HepG2 (cell line): ENCODE measurements around the gene NOC3L. TPM values are rescaled to one million over a fixed set of nuclear protein-coding genes. Genes with fewer than 3 reads are reported as not detected.

Experiments used
- ATAC-seq: fragments of 200-7000 bp; cut with Tn5 transposase; 3 replicates; pipeline ENCODE4 v1.9.1; 2020; ENCODE audit warnings: mild to moderate bottlenecking, moderate library complexity
- BruUV-seq: library from RNA; stranded (reverse); fragments of 400-500 nt; replicated peaks from 2 replicates; lab custom pipeline; 2021; lab: Mats Ljungman, UMichigan
- CTCF ChIA-PET: fragments of 300-600 bp; formaldehyde crosslinking; extraction: SDS; loops from one replicate; lab custom pipeline; 2021; ENCODE audit warnings: low total read pairs, inconsistent platforms, low intra/inter-chr PET ratio; lab: Yijun Ruan, JAX
- POLR2A ChIA-PET: fragments of 350-600 bp; sonication (Branson Sonifier 250); formaldehyde crosslinking; loops from one replicate; lab custom pipeline; 2020; ENCODE audit warnings: antibody characterized with exemption, inconsistent platforms; lab: Yijun Ruan, JAX
- DNase-seq: peaks from one replicate; pipeline ENCODE4 v3.0.0-alpha.2; 2015; ENCODE audit warnings: low spot score
- FAIRE-seq: peaks from 3 replicates; lab custom pipeline; 2011; peaks lifted over from hg19 to GRCh38; lab: Jason Lieb, UNC
- H2AFZ ChIP-seq: one replicate; pipeline ENCODE4 v1.6.1; 2011; ENCODE audit warnings: low read length, inconsistent platforms
- H3K27ac ChIP-seq: fragments of 300-600 bp; 3 replicates; pipeline ENCODE4 v1.8.0; 2011; ENCODE audit warnings: mixed run types, mild to moderate bottlenecking, mixed read lengths, low read length, inconsistent platforms; ENCODE audit not compliant: insufficient read depth; ENCODE audit errors: extremely low read length
- H3K27me3 ChIP-seq, 2 experiments: fragments of 200-600 bp in 1 of 2; 2 replicates in 1 of 2; 3 replicates in 1 of 2; pipeline versions ENCODE4 v1.6.0 to v1.8.0; 2011; ENCODE audit warnings: low read length in 2 of 2, mild to moderate bottlenecking in 2 of 2, moderate library complexity in 2 of 2, inconsistent platforms in 1 of 2; ENCODE audit not compliant: insufficient read depth in 2 of 2, control insufficient read depth in 1 of 2
- H3K36me3 ChIP-seq, 2 experiments: fragments of 200-600 bp in 1 of 2; replicated peaks in 1 of 2; 2 replicates in 1 of 2; 3 replicates in 1 of 2; pipeline versions ENCODE4 v1.5.1 to v1.8.0; 2011; ENCODE audit warnings: low read length in 2 of 2, inconsistent platforms in 1 of 2; ENCODE audit not compliant: insufficient read depth in 2 of 2, control insufficient read depth in 1 of 2
- H3K4me1 ChIP-seq: 2 replicates; pipeline ENCODE4 v1.5.1; 2012; ENCODE audit warnings: low read length, inconsistent platforms; ENCODE audit not compliant: insufficient read depth
- H3K4me2 ChIP-seq: 2 replicates; pipeline ENCODE4 v1.6.0; 2011; ENCODE audit warnings: low read depth, low read length, inconsistent platforms
- H3K4me3 ChIP-seq, 3 experiments: fragments of 200-600 bp in 1 of 3; sonication (generic), shearing (Covaris generic) in 1 of 3; replicated peaks in 1 of 3; 2 replicates each; pipeline ENCODE4 v1.5.1; 2011 to 2016; ENCODE audit warnings: low read length in 3 of 3, inconsistent platforms in 2 of 3, low read depth in 2 of 3, mild to moderate bottlenecking in 2 of 3, control low read depth in 1 of 3, mixed read lengths in 1 of 3; ENCODE audit not compliant: insufficient read depth in 1 of 3
- H3K79me2 ChIP-seq: one replicate; pipeline ENCODE4 v1.6.1; 2011; ENCODE audit warnings: low read length, inconsistent platforms; ENCODE audit not compliant: insufficient read depth
- H3K9ac ChIP-seq: 2 replicates; pipeline ENCODE4 v1.6.0; 2011; ENCODE audit warnings: mild to moderate bottlenecking, low read depth, low read length, inconsistent platforms; ENCODE audit not compliant: insufficient read depth
- H3K9me3 ChIP-seq: 2 replicates; pipeline ENCODE4 v1.5.1; 2012; ENCODE audit warnings: mild to moderate bottlenecking, low read length
- H4K20me1 ChIP-seq: 2 replicates; pipeline ENCODE4 v1.6.0; 2011; ENCODE audit warnings: inconsistent platforms, mild to moderate bottlenecking, low read length, moderate library complexity; ENCODE audit not compliant: insufficient read depth
- CBFB ChIP-seq: sonication (generic); formaldehyde crosslinking; IDR thresholded peaks from 2 replicates; pipeline ENCODE4 v1.4.0; 2020; ENCODE audit warnings: missing genetic modification reagents
- CCDC6 ChIP-seq: sonication (generic); formaldehyde crosslinking; IDR thresholded peaks from 2 replicates; pipeline ENCODE4 v1.8.1; 2022; ENCODE audit warnings: mild to moderate bottlenecking, missing genetic modification reagents, moderate library complexity
- FOXM1 ChIP-seq: sonication (generic); formaldehyde crosslinking; IDR thresholded peaks from 2 replicates; pipeline ENCODE4 v1.5.0; 2020; ENCODE audit warnings: missing genetic modification reagents
- HDAC6 ChIP-seq: fragments of 200-600 bp; sonication (generic); IDR thresholded peaks from 2 replicates; pipeline ENCODE4 v1.7.0; 2017; ENCODE audit warnings: mild to moderate bottlenecking, antibody characterized with exemption, low read length, low read depth
- KDM5B ChIP-seq: sonication (generic); formaldehyde crosslinking; IDR thresholded peaks from 2 replicates; pipeline ENCODE4 v1.4.0; 2020; ENCODE audit warnings: missing genetic modification reagents, mild to moderate bottlenecking, borderline replicate concordance
- MZF1 ChIP-seq: sonication (generic); formaldehyde crosslinking; IDR thresholded peaks from 2 replicates; pipeline ENCODE4 v1.8.1; 2023; ENCODE audit warnings: mild to moderate bottlenecking, missing genetic modification reagents, borderline replicate concordance
- NR3C1 ChIP-seq: sonication (generic); formaldehyde crosslinking; IDR thresholded peaks from 2 replicates; pipeline ENCODE4 v1.4.0; 2020; ENCODE audit warnings: missing genetic modification reagents
- PHF8 ChIP-seq: sonication (generic); formaldehyde crosslinking; IDR thresholded peaks from 2 replicates; pipeline ENCODE4 v1.5.0; 2020; ENCODE audit warnings: missing genetic modification reagents
- THAP9 ChIP-seq: sonication (generic); formaldehyde crosslinking; IDR thresholded peaks from 2 replicates; pipeline ENCODE4; 2020; ENCODE audit warnings: missing genetic modification reagents, mild to moderate bottlenecking, borderline replicate concordance
- ZNF230 ChIP-seq: sonication (generic); formaldehyde crosslinking; IDR thresholded peaks from 2 replicates; pipeline ENCODE4 v1.4.0; 2020; ENCODE audit warnings: mild to moderate bottlenecking, missing genetic modification reagents
- ZNF557 ChIP-seq: sonication (generic); formaldehyde crosslinking; IDR thresholded peaks from 2 replicates; pipeline ENCODE4 v1.4.0; 2020; ENCODE audit warnings: missing genetic modification reagents
- ZNF766 ChIP-seq: sonication (generic); formaldehyde crosslinking; IDR thresholded peaks from 2 replicates; pipeline ENCODE4 v1.5.0; 2020; ENCODE audit warnings: missing genetic modification reagents, borderline replicate concordance
- ZNF775 ChIP-seq: sonication (generic); formaldehyde crosslinking; IDR thresholded peaks from 2 replicates; pipeline ENCODE4 v1.4.0; 2020; ENCODE audit warnings: missing genetic modification reagents, mild to moderate bottlenecking, moderate library complexity, borderline replicate concordance
- WGBS: methylation state at CpG from one replicate; pipeline ENCODE4 v1.1.6; 2017; ENCODE audit warnings: low lambda C conversion rate; 5-methylcytosine and 5-hydroxymethylcytosine counted together
- in situ Hi-C: cut with HindIII; loops from 2 replicates; pipeline ENCODE4 v1.10.0; 2017; ENCODE audit warnings: low pct_unique_long_range_greater_than_20kb; ENCODE audit not compliant: extremely low pct_ligation_motif_present
- intact Hi-C: fragments of 100-400 bp; cut with micrococcal nuclease; formaldehyde crosslinking; loops from one replicate; pipeline ENCODE4 v1.10.0; 2022; ENCODE audit not compliant: unreplicated experiment
- polyA plus RNA-seq, 8 experiments: library from polyadenylated mRNA; depleted of rRNA in 3 of 8; stranded (reverse) in 7 of 8; unstranded in 1 of 8; fragments of >200 nt; fragmentation: Illumina TruSeq in 4 of 8; extraction: Trizol in 4 of 8; gene quantifications; 2 replicates each; pipeline versions ENCODE4 v1.2.1 to v1.2.3, GENCODE V29; 2011 to 2016; ENCODE audit warnings: low read depth in 4 of 8, missing spikeins in 1 of 8, mixed read lengths in 1 of 8; ENCODE audit not compliant: insufficient read depth in 1 of 8
- total RNA-seq, 5 experiments: library from RNA; depleted of rRNA; stranded (reverse); fragments of >200 nt; fragmentation: Illumina TruSeq; extraction: Trizol; gene quantifications; 2 replicates each; pipeline ENCODE4 v1.2.3, GENCODE V29; 2016; ENCODE audit warnings: low read depth in 1 of 5
- TF ChIP-seq, protein P1 (sequence below): sonication (generic); formaldehyde crosslinking; IDR thresholded peaks from 2 replicates; pipeline ENCODE4 v1.8.0; 2022; ENCODE audit warnings: mild to moderate bottlenecking, missing genetic modification reagents, borderline replicate concordance
- TF ChIP-seq, protein P2 (sequence below): sonication (generic); formaldehyde crosslinking; IDR thresholded peaks from 2 replicates; pipeline ENCODE4 v1.9.0; 2021; ENCODE audit warnings: missing genetic modification reagents, borderline replicate concordance

Gene NOC3L
- total and polyA plus RNA-seq, 2 of the 13 experiments (the other 11 are each of a cell fraction or from before 2014, with no cell fraction given): 7.8 to 36.6 TPM

DNA sequence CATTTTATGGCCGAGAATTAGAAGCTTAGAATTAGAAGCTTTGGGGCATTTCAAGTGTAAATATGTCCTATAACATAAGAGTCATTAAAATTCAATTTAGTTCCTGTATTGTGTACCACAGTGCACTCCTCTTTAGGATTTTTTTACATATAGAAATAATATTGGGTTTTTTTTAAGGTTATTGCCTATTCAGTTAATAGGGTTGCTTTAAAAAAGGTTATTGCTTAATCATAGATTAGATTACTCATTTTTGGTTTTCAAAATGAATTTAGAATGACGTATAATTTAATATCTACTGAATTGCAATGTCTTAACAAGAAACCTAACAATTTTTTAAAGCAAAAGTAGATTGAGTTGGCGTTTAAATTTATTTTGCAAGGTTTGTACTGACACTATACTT is 34.1 kb downstream of the NOC3L start:
- Histone ChIP-seq H3K9ac (no peak overlapping the region), H3K27ac (no peak overlapping the region), H3K27me3 (no peaks in the 10 kb centered on the region), H4K20me1 (no peaks in the 10 kb centered on the region), H3K9me3 (no peaks in the 10 kb centered on the region), H2AFZ (no peak overlapping the region), H3K4me1 (no peaks in the 10 kb centered on the region), H3K4me3 (no peak overlapping the region), H3K79me2 (no peaks in the 10 kb centered on the region), H3K4me2 (no peak overlapping the region), H3K36me3 (peaks cover 6 to 28% of the 10 kb centered on the region in 2 experiments)
- no TSS peak for BruUV-seq
- no peak for ATAC-seq
- WGBS: 96% methylated on average over 3 of the region's 3 CpGs
- ChIA-PET POLR2A (no interaction called here), CTCF (no interaction called here)
- no peak for FAIRE-seq
- in situ Hi-C loops (no loop called here), intact Hi-C loops (no loop called here)
- TF ChIP-seq FOXM1 (CRISPR knock-in tag) (no peak), HDAC6 (no peak), KDM5B (CRISPR knock-in tag) (no peak), ZNF775 (CRISPR knock-in tag) (no peak), ZNF230 (no peak), NR3C1 (CRISPR knock-in tag) (no peak)
- DNase-seq: no peak

DNA sequence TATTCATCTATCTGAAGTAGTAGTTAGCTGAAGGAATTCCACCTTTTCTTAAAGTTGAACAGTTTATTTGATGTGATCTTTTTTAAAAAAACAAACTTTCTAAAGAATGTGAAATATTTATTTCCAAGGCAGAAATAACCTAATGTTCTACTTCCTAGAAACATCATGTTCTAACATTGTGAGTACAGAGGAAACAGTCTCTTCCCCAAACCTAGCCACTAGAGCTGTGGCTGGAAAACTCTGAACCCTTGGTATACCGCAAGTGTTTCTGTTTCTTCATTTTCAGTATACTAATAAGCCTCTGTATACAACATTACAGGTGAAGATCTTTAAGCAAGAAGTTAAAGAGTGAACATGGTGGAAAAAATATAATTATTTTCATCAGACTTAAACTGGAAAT is 35.1 kb downstream of the NOC3L start:
- ATAC-seq: no peak
- Histone ChIP-seq H3K27me3 (no peaks in the 10 kb centered on the region), H3K4me2 (no peak overlapping the region), H3K36me3 (peaks cover 6 to 28% of the 10 kb centered on the region in 2 experiments), H3K4me1 (no peaks in the 10 kb centered on the region), H3K27ac (no peak overlapping the region), H3K9ac (no peak overlapping the region), H3K4me3 (no peak overlapping the region), H3K79me2 (no peaks in the 10 kb centered on the region), H2AFZ (no peak overlapping the region), H3K9me3 (no peaks in the 10 kb centered on the region), H4K20me1 (no peaks in the 10 kb centered on the region)
- WGBS: 100% methylated on average over 1 of the region's 1 CpG
- intact Hi-C loops: no loop called here
- in situ Hi-C loops: no loop called here
- BruUV-seq: no TSS peak
- ChIA-PET POLR2A (no interaction called here), CTCF (no interaction called here)
- no peak for DNase-seq
- FAIRE-seq: no peak
- TF ChIP-seq PHF8 (CRISPR knock-in tag) (no peak), CBFB (CRISPR knock-in tag) (no peak), MZF1 (CRISPR knock-in tag) (no peak), ZNF557 (CRISPR knock-in tag) (no peak), THAP9 (CRISPR knock-in tag) (no peak), ZNF766 (no peak), CCDC6 (no peak)
- TF ChIP-seq, protein P1, sequence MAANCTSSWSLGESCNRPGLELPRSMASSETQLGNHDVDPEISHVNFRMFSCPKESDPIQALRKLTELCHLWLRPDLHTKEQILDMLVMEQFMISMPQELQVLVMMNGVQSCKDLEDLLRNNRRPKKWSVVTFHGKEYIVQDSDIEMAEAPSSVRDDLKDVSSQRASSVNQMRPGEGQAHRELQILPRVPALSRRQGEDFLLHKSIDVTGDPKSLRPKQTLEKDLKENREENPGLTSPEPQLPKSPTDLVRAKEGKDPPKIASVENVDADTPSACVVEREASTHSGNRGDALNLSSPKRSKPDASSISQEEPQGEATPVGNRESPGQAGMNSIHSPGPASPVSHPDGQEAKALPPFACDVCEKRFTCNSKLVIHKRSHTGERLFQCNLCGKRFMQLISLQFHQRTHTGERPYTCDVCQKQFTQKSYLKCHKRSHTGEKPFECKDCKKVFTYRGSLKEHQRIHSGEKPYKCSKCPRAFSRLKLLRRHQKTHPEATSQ (CRISPR knock-in tag): no peak
- TF ChIP-seq, protein P2, sequence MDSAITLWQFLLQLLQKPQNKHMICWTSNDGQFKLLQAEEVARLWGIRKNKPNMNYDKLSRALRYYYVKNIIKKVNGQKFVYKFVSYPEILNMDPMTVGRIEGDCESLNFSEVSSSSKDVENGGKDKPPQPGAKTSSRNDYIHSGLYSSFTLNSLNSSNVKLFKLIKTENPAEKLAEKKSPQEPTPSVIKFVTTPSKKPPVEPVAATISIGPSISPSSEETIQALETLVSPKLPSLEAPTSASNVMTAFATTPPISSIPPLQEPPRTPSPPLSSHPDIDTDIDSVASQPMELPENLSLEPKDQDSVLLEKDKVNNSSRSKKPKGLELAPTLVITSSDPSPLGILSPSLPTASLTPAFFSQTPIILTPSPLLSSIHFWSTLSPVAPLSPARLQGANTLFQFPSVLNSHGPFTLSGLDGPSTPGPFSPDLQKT (CRISPR knock-in tag): no peak
